GM21786 (cell line): ENCODE results near the gene TMEM14A.

Source experiments
- ATAC-seq: cut with Tn5 transposase; IDR thresholded peaks from one replicate; pipeline ENCODE4 v1.9.1; 2021; ENCODE audit not compliant: unreplicated experiment

Gene TMEM14A

GRCh38 chr6:52733172-52733571 lies 62.3 kb downstream of the TMEM14A start:
- ATAC-seq = no peak

- ATAC-seq = no peak
Measured at GRCh38 chr6:52734072-52734471, 63.2 kb downstream of the TMEM14A start.

GRCh38 chr6:52735071-52735470 lies 64.2 kb downstream of the TMEM14A start:
- ATAC-seq = no peak

GRCh38 chr6:52736145-52736544 lies 65.2 kb downstream of the TMEM14A start:
- ATAC-seq = no peak
